ENCODE results near the gene KRTAP29-1.

DNA sequence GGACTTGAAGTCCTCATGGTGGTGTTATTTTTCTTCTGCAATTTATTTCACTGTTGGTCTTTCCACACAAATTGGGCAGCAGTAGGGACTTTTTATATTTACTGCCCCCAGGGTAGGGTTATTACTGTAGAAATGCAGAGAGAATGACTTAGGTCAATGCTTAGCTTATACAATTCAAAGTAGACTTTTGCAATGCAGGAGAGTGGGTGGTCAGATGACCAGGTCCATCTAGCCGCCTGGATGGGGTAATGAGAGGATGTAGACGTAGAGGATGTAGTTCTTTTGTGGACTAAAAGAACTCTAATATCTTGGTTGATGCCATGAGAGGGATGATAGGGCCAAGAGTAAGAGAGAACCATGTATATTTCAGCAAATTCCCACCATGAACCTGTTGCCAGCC is 15.6 kb upstream of the KRTAP29-1 start:
- TF ChIP-seq EZH2 (IDR thresholded peaks at IDR 0.05; ENCODE audit: low read length) (no peak), CTCF (optimal IDR thresholded peaks at IDR 0.05 in 1 of 3, IDR thresholded peaks at IDR 0.05 in 1 of 3, conservative IDR thresholded peaks at IDR 0.05 in 1 of 3; ENCODE audit: extremely low read depth in 1 of 3, insufficient read depth in 2 of 3, low read length in 3 of 3) (no peak)
